GM12878 (cell line): Measurements from ENCODE around the gene SMC3. TPM values are rescaled to one million over a fixed set of nuclear protein-coding genes. Genes with fewer than 3 reads are reported as not detected.

Source experiments
- ATAC-seq: fragments of 200-7000 bp; cut with Tn5 transposase; 3 replicates; pipeline ENCODE4 v1.9.1; 2020; ENCODE audit warnings: mild to moderate bottlenecking, moderate library complexity
- BruUV-seq: library from RNA; stranded (reverse); fragments of 400-500 nt; replicated peaks from 2 replicates; lab custom pipeline; 2021; lab: Mats Ljungman, UMichigan
- CTCF ChIA-PET: fragments of 300-600 bp; sonication (Branson Sonifier 250); formaldehyde crosslinking; extraction: SDS; loops from one replicate; lab custom pipeline; 2021; ENCODE audit warnings: inconsistent platforms; lab: Yijun Ruan, JAX
- POLR2A ChIA-PET: fragments of 350-600 bp; formaldehyde crosslinking; extraction: SDS; loops from one replicate; lab custom pipeline; 2021; ENCODE audit warnings: inconsistent platforms; lab: Charles Lee
- RAD21 ChIA-PET: fragments of 300-600 bp; sonication (Branson Sonifier 250); formaldehyde crosslinking; loops from one replicate; lab custom pipeline; 2023; ENCODE audit warnings: antibody characterized with exemption; ENCODE audit not compliant: unreplicated experiment; lab: Charles Lee
- SMC1A ChIA-PET: fragments of 300-600 bp; sonication (Branson Sonifier 250); formaldehyde crosslinking; loops from one replicate; lab custom pipeline; 2023; ENCODE audit not compliant: unreplicated experiment, uncharacterized antibody; lab: Charles Lee
- DNase-seq: peaks from one replicate; pipeline ENCODE4 v3.0.0-alpha.2; 2011; ENCODE audit warnings: low read depth, low spot score
- FAIRE-seq: peaks from 3 replicates; lab custom pipeline; 2011; peaks lifted over from hg19 to GRCh38; lab: Jason Lieb, UNC
- H2AFZ ChIP-seq: 2 replicates; pipeline ENCODE4 v1.6.0; 2011; ENCODE audit warnings: low read depth, low read length, control low read depth; ENCODE audit not compliant: control insufficient read depth
- H3K27ac ChIP-seq: 2 replicates; pipeline ENCODE4 v1.5.1; 2011; ENCODE audit warnings: control low read depth; ENCODE audit not compliant: control insufficient read depth, insufficient read depth
- H3K27me3 ChIP-seq, 2 experiments: replicated peaks in 1 of 2; 2 replicates each; pipeline versions ENCODE4 v1.6.0 to v1.6.1; 2011; ENCODE audit warnings: low read length in 1 of 2; ENCODE audit not compliant: control insufficient read depth in 2 of 2, insufficient read depth in 2 of 2
- H3K36me3 ChIP-seq, 2 experiments: 2 replicates each; pipeline ENCODE4 v1.5.1; 2011; ENCODE audit warnings: low read length in 1 of 2; ENCODE audit not compliant: control insufficient read depth in 2 of 2, insufficient read depth in 2 of 2
- H3K4me1 ChIP-seq: 2 replicates; pipeline ENCODE4 v1.6.1; 2011; ENCODE audit warnings: mild to moderate bottlenecking, low read length, moderate library complexity, mixed read lengths; ENCODE audit not compliant: control insufficient read depth, insufficient read depth
- H3K4me2 ChIP-seq: 2 replicates; pipeline ENCODE4 v1.6.0; 2011; ENCODE audit warnings: control low read depth; ENCODE audit not compliant: control insufficient read depth, insufficient read depth
- H3K4me3 ChIP-seq: fragments of 200-600 bp; sonication (generic); 2 replicates; pipeline ENCODE4 v1.5.1; 2016
- H3K79me2 ChIP-seq: 2 replicates; pipeline ENCODE4 v1.6.0; 2011; ENCODE audit warnings: low read length; ENCODE audit not compliant: control insufficient read depth, insufficient read depth
- H3K9ac ChIP-seq: 2 replicates; pipeline ENCODE4 v1.8.0; 2011; ENCODE audit warnings: low read length, control low read depth, mixed read lengths; ENCODE audit not compliant: control insufficient read depth, insufficient read depth
- H3K9me3 ChIP-seq: replicated peaks from 3 replicates; pipeline ENCODE4 v1.5.1; 2011; ENCODE audit warnings: mild to moderate bottlenecking, low read length; ENCODE audit not compliant: control insufficient read depth, insufficient read depth
- H4K20me1 ChIP-seq: 2 replicates; pipeline ENCODE4 v1.6.0; 2011; ENCODE audit not compliant: control insufficient read depth, insufficient read depth
- BHLHE40 ChIP-seq, 2 experiments: fragments of 450-650 bp in 1 of 2; IDR thresholded peaks; 2 replicates each; pipeline ENCODE4 v1.6.1; 2011 to 2017; ENCODE audit warnings: low read depth in 2 of 2, borderline replicate concordance in 1 of 2, improper control_type of control experiment in 1 of 2, low read length in 1 of 2, mild to moderate bottlenecking in 1 of 2
- MYC ChIP-seq: IDR thresholded peaks from 2 replicates; pipeline ENCODE4 v1.6.1; 2011; ENCODE audit warnings: mild to moderate bottlenecking, low read length, moderate library complexity, inconsistent platforms; ENCODE audit not compliant: insufficient read depth, insufficient replicate concordance, insufficient read length, severe bottlenecking
- RAD51 ChIP-seq: fragments of 450-650 bp; IDR thresholded peaks from 2 replicates; pipeline ENCODE4 v1.6.1; 2016; ENCODE audit warnings: moderate library complexity, mild to moderate bottlenecking, inconsistent platforms
- WGBS: methylation state at CpG from one replicate; pipeline ENCODE4 v1.1.6; 2016; ENCODE audit warnings: low lambda C conversion rate; ENCODE audit not compliant: insufficient replicate concordance, insufficient coverage; ENCODE audit errors: missing lambda C conversion rate; 5-methylcytosine and 5-hydroxymethylcytosine counted together
- in situ Hi-C: fragments of 300-500 bp; cut with MboI; formaldehyde crosslinking; loops from 9 replicates; pipeline ENCODE4 v1.14.3; 2018; ENCODE audit warnings: mixed read lengths
- intact Hi-C: fragments of 100-400 bp; cut with micrococcal nuclease; formaldehyde crosslinking; loops from one replicate; pipeline ENCODE4 v1.14.2; 2022; ENCODE audit not compliant: unreplicated experiment
- polyA plus RNA-seq, 11 experiments: library from polyadenylated mRNA; depleted of rRNA in 4 of 11; unstranded in 6 of 11; stranded (reverse) in 5 of 11; fragments of >200 nt; fragmentation: Nextera tagmentation in 4 of 11; fragmentation: Illumina TruSeq in 1 of 11; extraction: Ambion mirVana in 4 of 11; extraction: Trizol in 1 of 11; gene quantifications; 1 replicate in 1 of 11; 2 replicates in 10 of 11; pipeline versions ENCODE4 v1.2.1 to v1.2.3, GENCODE V29; 2011 to 2016; ENCODE audit warnings: inconsistent platforms in 2 of 11, missing spikeins in 2 of 11, low read depth in 1 of 11
- total RNA-seq, 4 experiments: library from RNA; depleted of rRNA in 3 of 4; stranded (reverse); fragments of >200 nt in 3 of 4; fragmentation: Illumina TruSeq in 1 of 4; extraction: Trizol in 1 of 4; gene quantifications; 2 replicates each; pipeline versions ENCODE4 v1.2.1 to v1.2.3, GENCODE V29; 2013 to 2021
- TF ChIP-seq, protein P1 (sequence below): IDR thresholded peaks from 2 replicates; pipeline ENCODE4 v1.6.1; 2011; ENCODE audit warnings: low read depth, low read length, improper control_type of control experiment, borderline replicate concordance
- TF ChIP-seq, protein P2 (sequence below): IDR thresholded peaks from 2 replicates; pipeline ENCODE4 v1.6.1; 2011; ENCODE audit warnings: borderline replicate concordance, low read depth, mild to moderate bottlenecking, moderate library complexity, mixed read lengths, low read length; ENCODE audit not compliant: insufficient read depth; ENCODE audit errors: extremely low read length

The SMC3 gene
- total and polyA plus RNA-seq, 10 of the 15 experiments (the other 5 are each of a cell fraction or from before 2014, with no cell fraction given): 30.4 to 123 (median 48.3) TPM

DNA sequence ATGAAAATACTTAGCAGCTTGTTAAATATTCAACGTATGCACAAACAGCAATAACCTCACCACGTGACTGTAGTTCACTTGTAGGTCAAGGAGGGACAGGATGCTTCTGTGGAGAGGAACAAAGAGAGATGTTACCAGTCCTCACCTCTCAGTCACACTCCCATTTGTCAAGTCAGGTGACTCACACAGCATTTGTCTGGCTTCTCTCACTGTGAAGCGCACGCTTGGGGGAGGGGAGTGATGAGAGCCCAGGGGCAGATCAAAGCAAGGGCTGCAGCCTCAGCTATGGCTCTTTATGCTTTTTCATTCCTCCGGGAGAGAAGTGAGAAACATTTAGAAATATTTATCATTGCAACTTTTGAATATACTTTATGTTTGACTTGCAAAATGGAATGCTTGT, 73.8 kb downstream of the SMC3 start:
- no peaks in the 10 kb centered on the region for H3K9me3 ChIP-seq
- intact Hi-C loops (no loop called here), in situ Hi-C loops (no loop called here)
- peaks cover 4% of the 10 kb centered on the region; the same call in 1 of the 2 replicates for H3K4me1 ChIP-seq
- no peak overlapping the region for H3K9ac ChIP-seq
- SMC1A ChIA-PET: interaction anchor here (0.8 to 2.3 kb wide), 7 partner anchors 8 to 39 kb away, joined by 3 to 9 read pairs (median 4); no protein-coding TSS in a partner anchor
- POLR2A ChIA-PET: interaction anchor here (0.6 kb wide), 1 partner anchor 1394 kb away, joined by 3 read pairs; no protein-coding TSS in a partner anchor
- DNase-seq (no peak), FAIRE-seq (peak; percentile 75), ATAC-seq (peak; percentile 70)
- H3K27ac ChIP-seq: no peak overlapping the region
- no peak overlapping the region for H2AFZ ChIP-seq
- no peak overlapping the region for H3K4me2 ChIP-seq
- no peak overlapping the region for H3K4me3 ChIP-seq
- H3K36me3 ChIP-seq: no peaks in the 10 kb centered on the region
- H3K27me3 ChIP-seq: peaks cover 10 to 22% of the 10 kb centered on the region in 2 experiments
- peak; percentile 86 for TF ChIP-seq RAD51
- peak; percentile 80 to 88 for TF ChIP-seq BHLHE40 (IDR thresholded peaks at IDR 0.05; ENCODE audit: borderline replicate concordance in 1 of 2, low read depth in 2 of 2, low read length in 1 of 2)
- TF ChIP-seq, protein P1, sequence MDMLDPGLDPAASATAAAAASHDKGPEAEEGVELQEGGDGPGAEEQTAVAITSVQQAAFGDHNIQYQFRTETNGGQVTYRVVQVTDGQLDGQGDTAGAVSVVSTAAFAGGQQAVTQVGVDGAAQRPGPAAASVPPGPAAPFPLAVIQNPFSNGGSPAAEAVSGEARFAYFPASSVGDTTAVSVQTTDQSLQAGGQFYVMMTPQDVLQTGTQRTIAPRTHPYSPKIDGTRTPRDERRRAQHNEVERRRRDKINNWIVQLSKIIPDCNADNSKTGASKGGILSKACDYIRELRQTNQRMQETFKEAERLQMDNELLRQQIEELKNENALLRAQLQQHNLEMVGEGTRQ: peak; percentile 33; the same call in 1 of the 2 replicates
- TF ChIP-seq MYC: no peak
- TF ChIP-seq, protein P2, sequence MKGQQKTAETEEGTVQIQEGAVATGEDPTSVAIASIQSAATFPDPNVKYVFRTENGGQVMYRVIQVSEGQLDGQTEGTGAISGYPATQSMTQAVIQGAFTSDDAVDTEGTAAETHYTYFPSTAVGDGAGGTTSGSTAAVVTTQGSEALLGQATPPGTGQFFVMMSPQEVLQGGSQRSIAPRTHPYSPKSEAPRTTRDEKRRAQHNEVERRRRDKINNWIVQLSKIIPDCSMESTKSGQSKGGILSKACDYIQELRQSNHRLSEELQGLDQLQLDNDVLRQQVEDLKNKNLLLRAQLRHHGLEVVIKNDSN: peak; percentile 5
- WGBS: 9% methylated on average over 5 of the region's 5 CpGs
- no peaks in the 10 kb centered on the region for H3K79me2 ChIP-seq
- no peaks in the 10 kb centered on the region for H4K20me1 ChIP-seq
- RAD21 ChIA-PET: interaction anchor here (1.2 to 1.3 kb wide), 2 partner anchors 25 to 30 kb away, joined by 3 read pairs; no protein-coding TSS in a partner anchor
- BruUV-seq: no TSS peak
- CTCF ChIA-PET: interaction anchor here (1.0 to 1.3 kb wide), 2 partner anchors 16 to 76 kb away, joined by 3 read pairs; no protein-coding TSS in a partner anchor
